ENCODE measurements around the gene MARCKS. TPM values are rescaled to one million over a fixed set of nuclear protein-coding genes. Genes with fewer than 3 reads are reported as not detected.

The MARCKS gene
- total RNA-seq, 4 donors from 2014 or later: 64.2 to 118 (median 90.5) TPM

- Histone ChIP-seq H3K27me3 (no peaks in the 10 kb centered on the region), H3K4me1 (no peaks in the 10 kb centered on the region), H3K36me3 (no peaks in the 10 kb centered on the region), H3K9me3 (no peaks in the 10 kb centered on the region), H3K4me3 (no peak overlapping the region), H3K27ac (no peak overlapping the region)
- in situ Hi-C loops (cut with MboI; ENCODE audit: low pct_ligation_motif_present in 1 of 4, low pct_unique_long_range_greater_than_20kb in 1 of 4, low sequenced_read_pairs in 3 of 4) (no loop called here), intact Hi-C loops (cut with DNase I; ENCODE audit: low total_unique reads) (no loop called here)
- no peak for DNase-seq
- WGBS, 2 donors (ENCODE audit: low coverage in 1 of 2): 84 to 91% methylated on average over 6 of the region's 6 CpGs
- TF ChIP-seq EP300 (IDR thresholded peaks at IDR 0.05; ENCODE audit: low read depth) (no peak), POLR2AphosphoS5 (IDR thresholded peaks at IDR 0.05) (no peak), CTCF (IDR thresholded peaks at IDR 0.05) (no peak), POLR2A (IDR thresholded peaks at IDR 0.05) (no peak)
These were observed 13.6 kb upstream of the MARCKS start for GRCh38 chr6:113843500-113844073.

GRCh38 chr6:113846577-113846976 is 10.6 kb upstream of the MARCKS start:
- intact Hi-C loops (cut with DNase I; ENCODE audit: low total_unique reads): no loop called here
- DNase-seq: no peak
- 83 to 95% methylated on average over 1 of the region's 1 CpG for WGBS, 2 donors (ENCODE audit: low coverage in 1 of 2)
- Histone ChIP-seq H3K9me3 (no peaks in the 10 kb centered on the region), H3K27me3 (no peaks in the 10 kb centered on the region), H3K4me3 (no peak overlapping the region), H3K27ac (no peak overlapping the region), H3K36me3 (no peaks in the 10 kb centered on the region), H3K4me1 (no peaks in the 10 kb centered on the region)
- TF ChIP-seq CTCF (IDR thresholded peaks at IDR 0.05) (no peak), POLR2A (IDR thresholded peaks at IDR 0.05) (no peak), EP300 (IDR thresholded peaks at IDR 0.05; ENCODE audit: low read depth) (no peak), POLR2AphosphoS5 (IDR thresholded peaks at IDR 0.05) (no peak)
- in situ Hi-C loops (cut with MboI; ENCODE audit: low pct_ligation_motif_present in 1 of 4, low pct_unique_long_range_greater_than_20kb in 1 of 4, low sequenced_read_pairs in 3 of 4): no loop called here

- Histone ChIP-seq H3K36me3 (no peaks in the 10 kb centered on the region), H3K27ac (no peak overlapping the region), H3K4me1 (no peaks in the 10 kb centered on the region), H3K27me3 (no peaks in the 10 kb centered on the region), H3K4me3 (no peak overlapping the region), H3K9me3 (no peaks in the 10 kb centered on the region)
- no peak for TF ChIP-seq POLR2AphosphoS5 (IDR thresholded peaks at IDR 0.05)
- TF ChIP-seq POLR2A (IDR thresholded peaks at IDR 0.05): no peak
- TF ChIP-seq CTCF (IDR thresholded peaks at IDR 0.05): no peak
- no peak for TF ChIP-seq EP300 (IDR thresholded peaks at IDR 0.05; ENCODE audit: low read depth)
- intact Hi-C loops (cut with DNase I; ENCODE audit: low total_unique reads) (no loop called here), in situ Hi-C loops (cut with MboI; ENCODE audit: low pct_ligation_motif_present in 1 of 4, low pct_unique_long_range_greater_than_20kb in 1 of 4, low sequenced_read_pairs in 3 of 4) (no loop called here)
- DNase-seq: no peak
- 93 to 96% methylated on average over 4 to 5 of the region's 5 CpGs for WGBS, 2 donors (ENCODE audit: low coverage in 1 of 2)
These were observed 9.7 kb upstream of the MARCKS start for GRCh38 chr6:113847447-113847846.

GRCh38 chr6:113848280-113848679 is 8.9 kb upstream of the MARCKS start:
- Histone ChIP-seq H3K4me1 (no peaks in the 10 kb centered on the region), H3K27me3 (no peaks in the 10 kb centered on the region), H3K4me3 (no peak overlapping the region), H3K36me3 (no peaks in the 10 kb centered on the region), H3K27ac (no peak overlapping the region), H3K9me3 (no peaks in the 10 kb centered on the region)
- intact Hi-C loops (cut with DNase I; ENCODE audit: low total_unique reads): no loop called here
- TF ChIP-seq EP300 (IDR thresholded peaks at IDR 0.05; ENCODE audit: low read depth) (no peak), POLR2AphosphoS5 (IDR thresholded peaks at IDR 0.05) (no peak), POLR2A (IDR thresholded peaks at IDR 0.05) (no peak), CTCF (IDR thresholded peaks at IDR 0.05) (no peak)
- in situ Hi-C loops (cut with MboI; ENCODE audit: low pct_ligation_motif_present in 1 of 4, low pct_unique_long_range_greater_than_20kb in 1 of 4, low sequenced_read_pairs in 3 of 4): no loop called here
- DNase-seq: no peak

All from transverse colon (tissue), 4 donors.